Ectodermal cell (in vitro differentiated cells): ENCODE data around the gene IGFBP2.
A peak's percentile ranks its signal among the peaks of the same experiment; 100 is the strongest.

Experiments used
- H3K27ac ChIP-seq: 2 replicates; pipeline ENCODE4 v1.7.0; 2013; ENCODE audit warnings: mild to moderate bottlenecking, low read depth, low read length; ENCODE audit not compliant: insufficient read depth, poor library complexity, severe bottlenecking
- H3K27me3 ChIP-seq: 2 replicates; pipeline ENCODE4 v1.7.0; 2013; ENCODE audit warnings: mild to moderate bottlenecking, low read length; ENCODE audit not compliant: insufficient read depth, control insufficient read depth, poor library complexity, severe bottlenecking
- H3K36me3 ChIP-seq: one replicate; pipeline ENCODE4 v1.7.0; 2013; ENCODE audit warnings: low read length; ENCODE audit not compliant: control insufficient read depth, insufficient read depth
- H3K4me1 ChIP-seq: one replicate; pipeline ENCODE4 v1.7.0; 2013; ENCODE audit warnings: low read length; ENCODE audit not compliant: control insufficient read depth, insufficient read depth
- H3K4me3 ChIP-seq: 2 replicates; pipeline ENCODE4 v1.7.0; 2013; ENCODE audit warnings: low read depth, low read length, control low read depth; ENCODE audit not compliant: insufficient read depth
- H3K9me3 ChIP-seq: 2 replicates; pipeline ENCODE4 v1.7.0; 2013; ENCODE audit warnings: mild to moderate bottlenecking, low read length, moderate library complexity; ENCODE audit not compliant: control insufficient read depth
- WGBS, 2 experiments: methylation state at CpG; one replicate each; pipeline ENCODE4 v1.1.7; 2013; ENCODE audit warnings: missing lambda C conversion rate in 2 of 2; 5-methylcytosine and 5-hydroxymethylcytosine counted together

Gene IGFBP2

DNA sequence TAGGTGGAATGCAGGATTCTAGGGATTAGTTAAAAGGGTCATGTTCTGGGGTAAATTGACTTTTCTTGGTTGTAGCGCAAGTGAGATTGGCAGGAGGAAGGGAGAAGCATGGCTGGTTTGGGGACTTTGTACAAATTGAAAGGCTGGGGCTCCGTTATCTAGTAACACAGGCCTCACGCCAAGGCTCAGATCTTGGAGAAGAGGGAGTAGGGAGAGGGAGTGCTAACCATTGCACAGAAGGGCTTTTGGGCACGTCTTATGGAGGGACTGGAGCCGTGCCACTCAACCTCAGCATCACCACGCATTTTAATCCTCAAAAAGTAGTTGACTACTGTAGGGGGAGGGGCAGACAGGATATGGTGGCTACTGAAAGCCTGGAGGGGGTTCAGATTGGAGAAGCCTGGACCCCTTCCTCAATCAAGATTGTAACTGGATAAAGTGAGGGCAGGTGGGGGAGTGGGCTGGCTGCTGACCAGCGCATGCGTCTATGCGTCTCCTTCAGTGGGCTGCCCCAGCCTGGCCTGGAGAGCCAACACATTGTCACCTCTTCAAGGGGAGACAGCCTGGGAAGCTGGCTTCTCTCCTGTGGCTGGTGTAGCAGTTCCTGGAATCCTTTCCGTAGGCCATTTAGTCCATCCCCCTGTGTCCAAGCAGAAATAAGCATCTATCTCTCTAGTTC lies 47.9 kb downstream of the IGFBP2 start:
- H3K27ac ChIP-seq: no peak overlapping the region
- peaks cover 85% of the 10 kb centered on the region for H3K36me3 ChIP-seq
- no peaks in the 10 kb centered on the region for H3K27me3 ChIP-seq
- H3K4me1 ChIP-seq: peaks cover 9% of the 10 kb centered on the region
- 96% methylated on average over 10 of the region's 10 CpGs for WGBS, 2 experiments
- H3K9me3 ChIP-seq: no peaks in the 10 kb centered on the region
- H3K4me3 ChIP-seq: no peak overlapping the region

DNA sequence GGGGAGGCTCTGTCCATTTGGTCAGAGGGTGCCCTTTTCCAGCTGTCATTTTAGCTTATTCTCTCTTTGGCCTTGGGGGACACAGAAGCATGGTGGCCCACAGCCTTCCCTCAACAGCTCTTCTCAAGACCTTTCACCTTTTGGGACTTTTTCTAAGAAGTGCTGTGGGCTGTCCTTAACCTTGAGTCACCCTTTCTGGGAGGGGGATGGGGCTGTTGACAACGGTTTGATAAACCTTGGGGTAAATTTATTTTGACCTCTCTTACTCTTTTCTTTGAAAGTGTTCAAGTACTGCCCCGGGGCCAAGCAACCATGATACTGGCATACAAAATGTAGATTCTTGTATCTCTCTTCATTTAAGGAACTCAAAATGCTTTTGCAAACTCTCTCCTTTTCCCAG lies 48.5 kb downstream of the IGFBP2 start:
- Histone ChIP-seq H3K36me3 (peaks cover 86% of the 10 kb centered on the region), H3K4me1 (peaks cover 10% of the 10 kb centered on the region), H3K9me3 (no peaks in the 10 kb centered on the region), H3K27ac (no peak overlapping the region), H3K27me3 (no peaks in the 10 kb centered on the region), H3K4me3 (no peak overlapping the region)
- 78 to 88% methylated on average over 2 of the region's 2 CpGs for WGBS, 2 experiments

DNA sequence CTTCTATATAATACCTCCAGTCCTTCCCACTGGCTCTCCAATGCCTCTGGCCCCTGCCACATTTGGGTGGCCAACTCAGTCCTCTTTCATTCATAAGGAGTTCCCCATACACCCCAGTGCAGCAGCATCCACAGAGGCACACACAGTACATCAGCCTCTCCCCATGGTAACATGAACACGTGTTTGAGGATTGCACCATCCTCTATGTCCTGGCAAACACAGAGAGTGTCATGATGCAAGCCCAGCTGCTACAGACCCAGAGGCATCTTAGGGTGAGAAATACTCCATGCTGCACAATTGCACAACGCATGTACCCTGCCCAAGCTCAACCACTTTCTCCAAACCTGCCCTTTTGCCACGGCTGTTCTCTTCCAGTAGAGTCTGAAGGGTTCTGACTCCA lies 50.6 kb downstream of the IGFBP2 start:
- Histone ChIP-seq H3K27ac (no peak overlapping the region), H3K9me3 (no peaks in the 10 kb centered on the region), H3K4me1 (peaks cover 13% of the 10 kb centered on the region), H3K27me3 (no peaks in the 10 kb centered on the region), H3K4me3 (no peak overlapping the region), H3K36me3 (peaks cover 83% of the 10 kb centered on the region)
- WGBS, 2 experiments: 92 to 96% methylated on average over 3 of the region's 3 CpGs

DNA sequence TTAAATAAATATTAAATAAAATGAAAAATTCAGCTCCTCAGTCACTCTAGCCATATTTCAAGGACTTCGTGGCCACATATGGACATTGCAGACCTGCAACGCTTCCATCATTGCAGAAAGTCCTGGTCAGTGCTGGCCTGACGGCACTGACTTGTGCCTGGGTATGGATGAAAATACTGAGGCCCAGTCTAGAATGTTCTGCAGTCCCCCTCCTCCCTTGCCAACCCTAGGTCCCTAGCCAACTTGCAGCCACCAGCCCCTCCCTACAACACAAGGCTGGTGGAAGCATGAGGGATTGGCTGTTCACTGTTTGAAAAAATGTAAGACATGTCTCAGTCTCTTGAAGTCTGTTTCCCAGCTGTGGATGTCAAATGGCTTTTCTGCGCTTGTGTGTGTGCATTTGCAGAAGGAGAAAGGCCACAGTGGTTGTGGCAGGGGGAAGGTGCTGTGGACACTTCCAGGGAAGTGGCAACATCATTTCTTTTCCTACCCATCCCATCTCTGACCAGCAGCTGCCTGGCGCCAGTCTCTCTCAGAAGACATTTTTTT lies 52.2 kb downstream of the IGFBP2 start:
- no peaks in the 10 kb centered on the region for H3K9me3 ChIP-seq
- H3K27ac ChIP-seq: no peak overlapping the region
- WGBS, 2 experiments: 90 to 98% methylated on average over 4 of the region's 5 CpGs
- no peak overlapping the region for H3K4me3 ChIP-seq
- peaks cover 67% of the 10 kb centered on the region for H3K36me3 ChIP-seq
- peaks cover 28% of the 10 kb centered on the region for H3K4me1 ChIP-seq
- H3K27me3 ChIP-seq: no peaks in the 10 kb centered on the region

DNA sequence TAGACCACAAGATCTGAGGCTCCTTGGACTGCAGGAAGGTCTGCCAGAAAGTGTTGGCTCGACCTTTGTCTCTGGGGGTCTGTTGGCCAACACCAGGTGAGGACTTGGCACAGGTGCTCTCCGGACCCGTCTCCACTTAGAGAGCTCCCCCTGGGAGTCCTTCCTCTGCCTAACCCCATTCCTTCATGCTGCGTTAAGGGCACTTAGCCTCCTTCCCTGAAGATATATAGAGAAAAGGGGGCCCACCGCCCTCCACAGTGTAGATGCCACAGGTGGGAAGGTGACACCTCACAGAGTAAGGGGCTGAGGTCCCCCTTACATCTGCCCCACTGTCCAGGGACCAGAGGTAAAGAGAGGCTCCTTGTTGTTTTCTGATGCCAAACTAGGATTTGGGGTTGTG lies 53.9 kb downstream of the IGFBP2 start:
- 95% methylated on average over 5 of the region's 5 CpGs for WGBS, 2 experiments
- Histone ChIP-seq H3K27ac (no peak overlapping the region), H3K27me3 (no peaks in the 10 kb centered on the region), H3K4me3 (no peak overlapping the region), H3K4me1 (peaks cover 26% of the 10 kb centered on the region), H3K36me3 (peaks cover 51% of the 10 kb centered on the region), H3K9me3 (no peaks in the 10 kb centered on the region)

DNA sequence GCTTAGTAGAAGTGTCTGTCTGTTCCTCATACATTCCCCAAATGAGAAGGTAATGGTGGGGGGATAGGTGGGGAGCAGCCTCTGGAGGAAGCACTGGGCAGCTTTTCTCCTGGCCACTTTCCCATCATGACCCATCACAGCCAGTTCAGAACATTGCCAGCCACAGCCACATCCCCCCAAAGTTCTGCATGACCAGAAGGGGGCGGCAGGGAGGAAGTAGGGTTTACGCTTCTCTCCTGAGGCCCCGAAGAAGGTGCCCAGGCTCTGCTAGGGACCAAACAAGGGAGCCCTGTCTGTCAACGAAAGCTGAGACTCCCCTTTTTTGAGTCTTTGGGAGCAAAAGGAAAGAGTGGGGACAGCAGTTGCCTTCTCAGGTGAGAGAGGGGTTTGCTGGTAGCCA lies 54.4 kb downstream of the IGFBP2 start:
- no peaks in the 10 kb centered on the region for H3K27me3 ChIP-seq
- 61 to 71% methylated on average over 4 of the region's 4 CpGs for WGBS, 2 experiments
- peaks cover 26% of the 10 kb centered on the region for H3K4me1 ChIP-seq
- H3K36me3 ChIP-seq: peaks cover 47% of the 10 kb centered on the region
- H3K9me3 ChIP-seq: no peaks in the 10 kb centered on the region
- H3K4me3 ChIP-seq: no peak overlapping the region
- no peak overlapping the region for H3K27ac ChIP-seq

DNA sequence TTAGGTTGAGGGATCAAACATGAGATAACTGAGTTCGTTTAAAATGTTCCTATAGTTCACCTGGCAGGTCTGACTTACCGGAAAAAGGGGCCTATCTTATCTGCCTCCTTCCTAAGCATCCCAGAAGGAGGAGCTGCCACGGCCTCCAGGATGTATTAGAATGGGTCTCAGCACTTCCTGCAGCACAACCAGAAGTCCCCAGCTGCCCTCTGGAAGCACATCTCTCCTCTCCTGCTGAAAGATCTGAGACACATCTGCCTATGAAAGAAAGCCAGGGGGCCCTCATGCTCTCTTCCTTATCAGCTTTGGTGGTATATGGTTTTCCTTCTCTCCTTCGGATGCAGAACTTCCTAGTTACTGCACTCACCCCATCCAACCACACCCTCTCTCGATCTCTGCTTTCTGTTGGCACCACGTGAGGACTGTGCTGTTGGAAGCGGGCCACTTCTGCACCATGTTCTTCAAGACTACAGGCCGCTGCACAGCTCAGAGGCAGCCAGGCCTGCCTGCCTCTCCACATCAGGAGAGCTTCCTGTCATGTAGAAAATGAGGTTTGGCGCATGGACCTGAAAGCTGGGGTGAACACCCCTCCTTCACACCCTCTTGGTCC lies 55.6 kb downstream of the IGFBP2 start:
- Histone ChIP-seq H3K27ac (peak overlapping the region; percentile 16), H3K4me3 (no peak overlapping the region), H3K27me3 (no peaks in the 10 kb centered on the region), H3K36me3 (peaks cover 40% of the 10 kb centered on the region), H3K4me1 (peaks cover 26% of the 10 kb centered on the region), H3K9me3 (no peaks in the 10 kb centered on the region)
- 80 to 87% methylated on average over 9 of the region's 9 CpGs for WGBS, 2 experiments

DNA sequence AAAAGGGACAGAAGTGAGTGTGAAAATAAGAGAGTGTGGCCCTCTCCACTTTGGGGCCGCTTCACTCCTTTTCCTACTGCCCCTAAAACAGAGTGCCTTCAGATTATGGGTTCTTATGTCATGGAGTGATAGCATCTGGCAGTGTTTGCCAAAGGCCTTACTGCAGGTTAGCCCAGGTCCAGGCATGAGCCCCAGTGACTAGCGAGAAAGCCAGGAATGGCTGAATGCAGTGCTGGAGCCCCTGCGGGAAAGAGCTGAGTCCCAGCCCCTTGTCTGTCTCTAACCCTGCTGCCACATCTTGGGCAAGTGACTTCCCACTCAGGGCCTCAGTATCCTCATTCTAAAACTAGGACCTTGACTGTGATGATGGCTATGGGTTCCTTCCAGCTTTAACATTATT lies 56.2 kb downstream of the IGFBP2 start:
- H3K4me3 ChIP-seq: peak overlapping the region; percentile 6
- H3K9me3 ChIP-seq: no peaks in the 10 kb centered on the region
- peaks cover 26% of the 10 kb centered on the region for H3K4me1 ChIP-seq
- H3K27me3 ChIP-seq: no peaks in the 10 kb centered on the region
- peaks cover 35% of the 10 kb centered on the region for H3K36me3 ChIP-seq
- peak overlapping the region; percentile 16 for H3K27ac ChIP-seq
- WGBS, 2 experiments: 87 to 89% methylated on average over 3 of the region's 3 CpGs

DNA sequence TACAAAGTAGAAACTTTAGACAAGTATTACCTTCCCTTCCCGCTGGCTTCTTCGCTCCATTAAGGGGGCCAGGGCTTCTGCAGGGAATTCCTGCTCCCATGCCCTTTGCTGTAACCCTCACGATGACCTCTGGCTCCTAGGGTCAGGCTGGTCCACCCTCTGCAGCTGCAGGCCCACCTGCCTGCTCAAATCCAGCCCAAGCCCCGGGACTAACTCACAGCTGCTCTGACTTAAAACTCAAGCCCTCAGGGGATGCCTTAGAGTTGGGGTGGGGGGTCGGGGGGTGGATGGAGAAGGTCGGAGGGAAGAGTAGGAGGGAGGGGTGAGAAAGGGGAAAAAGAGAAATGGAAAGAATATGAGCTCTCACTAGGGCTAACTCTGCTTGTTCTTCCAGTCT lies 57.2 kb downstream of the IGFBP2 start:
- Histone ChIP-seq H3K36me3 (peaks cover 26% of the 10 kb centered on the region), H3K4me3 (peak overlapping the region; percentile 27), H3K27me3 (no peaks in the 10 kb centered on the region), H3K4me1 (peaks cover 28% of the 10 kb centered on the region), H3K9me3 (no peaks in the 10 kb centered on the region), H3K27ac (peak overlapping the region; percentile 74)
- 18 to 21% methylated on average over 6 of the region's 6 CpGs for WGBS, 2 experiments

DNA sequence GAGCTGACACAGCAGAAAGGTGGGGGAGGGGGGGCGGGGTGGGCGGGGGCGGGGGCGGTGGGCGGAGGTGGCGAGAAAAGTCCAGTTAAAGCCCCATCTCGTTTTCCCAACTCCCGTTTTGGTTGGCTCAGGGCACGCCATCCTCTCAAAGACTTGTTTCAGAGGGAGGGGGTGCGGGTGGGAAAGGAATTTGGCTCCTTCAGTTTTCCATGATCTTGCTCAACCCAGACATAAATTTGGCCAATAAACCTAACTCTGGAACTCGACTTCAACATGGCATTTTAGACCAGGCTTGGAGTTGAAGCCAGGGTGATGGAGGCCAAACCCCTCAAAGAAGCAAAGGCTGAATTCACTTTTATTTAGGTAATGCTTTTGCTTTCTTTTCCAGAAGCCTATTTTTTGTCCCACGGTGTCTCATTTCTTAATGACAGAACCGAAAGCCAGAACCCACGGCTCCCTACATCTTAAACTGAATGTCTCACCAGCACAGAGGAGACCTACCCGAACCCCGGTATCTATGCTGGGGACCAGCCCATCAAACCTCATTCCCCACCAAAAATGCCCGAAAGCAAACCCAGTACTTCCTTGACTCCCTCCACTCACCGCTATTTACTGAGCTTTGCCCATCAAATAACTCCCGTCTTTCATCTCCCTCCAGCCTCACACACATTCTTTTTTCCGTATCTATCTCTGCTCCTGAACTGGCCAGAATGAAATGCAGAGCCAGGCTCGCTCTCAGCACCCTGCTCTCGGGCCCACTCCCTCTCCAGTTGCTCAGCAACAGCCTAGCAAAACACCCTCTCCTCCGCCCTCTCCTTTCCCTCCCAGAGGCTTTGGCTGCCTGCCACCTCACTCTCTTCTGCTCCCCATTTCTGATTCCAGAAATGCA lies 57.9 kb downstream of the IGFBP2 start:
- no peaks in the 10 kb centered on the region for H3K27me3 ChIP-seq
- H3K4me1 ChIP-seq: peaks cover 31% of the 10 kb centered on the region
- no peaks in the 10 kb centered on the region for H3K9me3 ChIP-seq
- WGBS, 2 experiments: 7 to 11% methylated on average over 17 to 23 of the region's 23 CpGs
- H3K27ac ChIP-seq: peak overlapping the region; percentile 74
- peak overlapping the region; percentile 94 for H3K4me3 ChIP-seq
- peaks cover 20% of the 10 kb centered on the region for H3K36me3 ChIP-seq
